Measurements from ENCODE around the gene SMIM14.
A peak's percentile ranks its signal among the peaks of the same experiment; 100 is the strongest.
"Not testable (repeated sequence)": the region's sequence is repeated elsewhere in the genome, so short reads cannot be mapped to it uniquely, and the experiment has no call there.

Gene SMIM14

DNA sequence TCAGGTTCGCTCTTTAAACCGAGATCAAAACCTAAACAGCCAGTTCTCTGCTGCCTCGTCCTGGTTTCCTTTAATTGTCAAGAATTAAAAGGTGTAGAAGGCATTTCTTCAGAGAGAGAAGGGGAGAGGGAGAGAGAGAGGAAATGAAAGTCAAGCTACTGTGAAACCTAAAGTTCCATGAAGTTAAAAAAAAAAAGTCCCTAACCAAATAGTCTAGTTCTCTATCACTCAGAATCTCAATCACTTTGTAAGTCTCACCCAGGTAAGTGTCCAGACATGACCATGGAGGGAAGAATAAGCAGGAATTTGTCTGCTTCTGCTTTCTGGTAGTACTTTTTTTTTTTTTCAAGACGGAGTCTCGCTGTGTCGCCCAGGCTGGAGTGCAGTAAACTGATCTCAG lies 18.8 kb upstream of the SMIM14 start:
- H3K4me3 ChIP-seq (replicated peaks in 1 of 2; ENCODE audit: low read depth in 2 of 2, low read length in 2 of 2): no peak overlapping the region
- DNase-seq (ENCODE audit: low read depth in 2 of 2): no peak
- TF ChIP-seq, protein P1, sequence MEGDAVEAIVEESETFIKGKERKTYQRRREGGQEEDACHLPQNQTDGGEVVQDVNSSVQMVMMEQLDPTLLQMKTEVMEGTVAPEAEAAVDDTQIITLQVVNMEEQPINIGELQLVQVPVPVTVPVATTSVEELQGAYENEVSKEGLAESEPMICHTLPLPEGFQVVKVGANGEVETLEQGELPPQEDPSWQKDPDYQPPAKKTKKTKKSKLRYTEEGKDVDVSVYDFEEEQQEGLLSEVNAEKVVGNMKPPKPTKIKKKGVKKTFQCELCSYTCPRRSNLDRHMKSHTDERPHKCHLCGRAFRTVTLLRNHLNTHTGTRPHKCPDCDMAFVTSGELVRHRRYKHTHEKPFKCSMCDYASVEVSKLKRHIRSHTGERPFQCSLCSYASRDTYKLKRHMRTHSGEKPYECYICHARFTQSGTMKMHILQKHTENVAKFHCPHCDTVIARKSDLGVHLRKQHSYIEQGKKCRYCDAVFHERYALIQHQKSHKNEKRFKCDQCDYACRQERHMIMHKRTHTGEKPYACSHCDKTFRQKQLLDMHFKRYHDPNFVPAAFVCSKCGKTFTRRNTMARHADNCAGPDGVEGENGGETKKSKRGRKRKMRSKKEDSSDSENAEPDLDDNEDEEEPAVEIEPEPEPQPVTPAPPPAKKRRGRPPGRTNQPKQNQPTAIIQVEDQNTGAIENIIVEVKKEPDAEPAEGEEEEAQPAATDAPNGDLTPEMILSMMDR (IDR thresholded peaks at IDR 0.05; ENCODE audit: low read depth, low read length): no peak

DNA sequence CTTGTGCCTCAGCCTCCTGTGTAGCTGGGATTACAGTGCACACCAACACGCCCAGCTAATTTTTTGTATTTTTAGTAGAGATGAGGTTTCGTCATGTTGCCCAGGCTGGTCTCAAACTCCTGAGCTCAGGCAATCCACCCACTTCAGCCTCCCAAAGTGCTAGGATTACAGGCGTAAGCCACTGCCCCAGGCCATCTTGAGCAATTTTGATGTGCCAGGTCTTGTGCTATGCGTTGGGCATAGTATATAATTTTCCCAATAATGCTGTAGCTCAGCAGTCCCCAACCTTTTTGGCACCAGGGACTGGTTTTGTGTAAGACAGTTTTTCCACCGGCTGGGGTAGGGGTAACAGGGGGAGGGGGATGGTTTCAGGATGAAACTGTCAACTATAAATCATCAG lies 18.0 kb upstream of the SMIM14 start:
- not testable (repeated sequence) for DNase-seq (ENCODE audit: low read depth in 2 of 2); H3K4me3 ChIP-seq (replicated peaks in 1 of 2; ENCODE audit: low read depth in 2 of 2, low read length in 2 of 2)

- TF ChIP-seq, protein P1 (IDR thresholded peaks at IDR 0.05; ENCODE audit: low read depth, low read length): no peak
- H3K4me3 ChIP-seq (replicated peaks in 1 of 2; ENCODE audit: low read depth in 2 of 2, low read length in 2 of 2): no peak overlapping the region
- DNase-seq (ENCODE audit: low read depth in 2 of 2): peak; percentile 22 to 70
Observed at GRCh38 chr4:39655876-39656275, 17.2 kb upstream of the SMIM14 start.

- no peak overlapping the region for H3K4me3 ChIP-seq (replicated peaks in 1 of 2; ENCODE audit: low read depth in 2 of 2, low read length in 2 of 2)
- TF ChIP-seq, protein P1 (IDR thresholded peaks at IDR 0.05; ENCODE audit: low read depth, low read length): no peak
- DNase-seq (ENCODE audit: low read depth in 2 of 2): peak; percentile 27 to 40
Observed at GRCh38 chr4:39655211-39655610, 16.5 kb upstream of the SMIM14 start.

GRCh38 chr4:39651586-39651985 lies 12.9 kb upstream of the SMIM14 start:
- H3K4me3 ChIP-seq (replicated peaks in 1 of 2; ENCODE audit: low read depth in 2 of 2, low read length in 2 of 2): not testable (repeated sequence)
- peak in 1 of 2 donors; percentile 17 for DNase-seq (ENCODE audit: low read depth in 2 of 2)

DNA sequence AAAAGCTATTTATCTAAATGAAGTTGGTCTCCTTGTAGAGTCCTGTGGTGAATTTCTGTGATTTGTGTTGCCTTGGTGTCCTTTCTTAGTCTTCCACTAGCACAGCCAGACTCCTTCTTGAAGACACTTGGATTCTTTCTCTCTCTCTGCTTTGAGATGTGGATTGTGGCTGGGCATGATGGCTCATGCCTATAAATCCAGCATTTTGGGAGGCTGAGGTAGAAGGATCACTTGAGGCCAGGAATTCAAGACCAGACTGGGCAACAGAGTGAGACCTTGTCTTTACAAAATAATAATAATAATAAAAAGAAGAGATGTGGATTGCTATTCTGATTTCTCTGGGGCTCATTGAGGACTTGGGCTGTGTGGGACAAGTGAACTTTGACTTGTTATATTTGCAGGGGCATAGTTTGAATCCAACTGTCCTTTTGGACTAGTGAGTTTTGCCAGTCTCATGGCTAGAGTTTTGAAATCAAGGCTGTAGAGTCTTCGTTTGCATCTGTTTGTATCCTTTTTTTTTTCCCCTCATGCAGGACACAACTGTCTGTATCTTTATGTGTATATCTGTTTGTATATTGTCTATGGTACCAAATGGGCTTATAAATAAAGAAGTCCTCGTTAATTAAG lies 11.1 kb upstream of the SMIM14 start:
- H3K4me3 ChIP-seq (replicated peaks in 1 of 2; ENCODE audit: low read depth in 2 of 2, low read length in 2 of 2): no peak overlapping the region
- no peak for DNase-seq (ENCODE audit: low read depth in 2 of 2)
- TF ChIP-seq, protein P1 (IDR thresholded peaks at IDR 0.05; ENCODE audit: low read depth, low read length): no peak

DNA sequence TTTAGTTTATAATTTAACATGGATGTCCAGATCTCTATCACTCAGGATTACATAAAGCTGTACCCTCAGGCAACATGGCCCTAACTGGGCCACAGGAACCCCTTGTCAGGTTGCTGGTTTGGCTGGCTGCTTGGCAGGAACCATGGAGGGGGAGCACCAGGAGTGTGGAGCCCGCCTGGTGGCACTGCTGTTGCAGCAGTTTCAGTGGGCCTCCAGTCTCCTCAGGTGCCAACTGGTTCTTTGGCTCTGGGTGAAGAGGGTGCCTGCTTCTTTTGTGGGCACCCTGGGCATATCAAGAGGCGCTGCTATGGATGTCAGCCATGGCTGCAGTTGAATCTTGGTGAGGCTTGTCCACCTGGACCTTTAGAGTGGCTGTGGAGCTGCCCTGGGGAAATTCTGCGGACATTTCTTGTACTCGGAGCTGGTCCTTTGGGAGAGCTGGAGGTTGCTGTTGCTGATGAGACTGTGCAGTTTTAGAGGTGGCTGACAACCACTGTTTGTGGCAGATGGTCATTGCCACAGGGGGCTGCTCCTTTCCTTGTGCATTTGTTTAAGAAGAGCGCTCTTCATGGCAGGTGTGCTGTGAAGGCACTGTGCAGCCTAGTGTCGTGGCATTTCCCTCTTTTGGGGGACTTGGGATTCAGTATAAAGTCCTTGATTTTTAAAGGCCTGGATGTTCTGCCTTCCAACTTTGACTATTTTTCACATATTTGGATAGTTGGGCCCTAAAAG lies 10.3 kb upstream of the SMIM14 start:
- TF ChIP-seq, protein P1 (IDR thresholded peaks at IDR 0.05; ENCODE audit: low read depth, low read length): no peak
- H3K4me3 ChIP-seq (replicated peaks in 1 of 2; ENCODE audit: low read depth in 2 of 2, low read length in 2 of 2): no peak overlapping the region
- no peak for DNase-seq (ENCODE audit: low read depth in 2 of 2)

- no peak for DNase-seq (ENCODE audit: low read depth in 2 of 2)
- TF ChIP-seq, protein P1 (IDR thresholded peaks at IDR 0.05; ENCODE audit: low read depth, low read length): no peak
- no peak overlapping the region for H3K4me3 ChIP-seq (replicated peaks in 1 of 2; ENCODE audit: low read depth in 2 of 2, low read length in 2 of 2)
Observed at GRCh38 chr4:39648213-39648612, 9.5 kb upstream of the SMIM14 start.
